Measurements from ENCODE around the gene TNKS2. TPM values are rescaled to one million over a fixed set of nuclear protein-coding genes. Genes with fewer than 3 reads are reported as not detected.
"Not testable (repeated sequence)": the region's sequence is repeated elsewhere in the genome, so short reads cannot be mapped to it uniquely, and the experiment has no call there.

TNKS2 gene
- 10 to 100 TPM; 39.3 to 40.0 TPM for total RNA-seq

GRCh38 chr10:91797874-91798648 lies at the start of gene TNKS2:
Gene TNKS2 (plus strand): TSS chr10:91798426. CDS start chr10:91798691, 265 bp downstream.
- no peaks in the 10 kb centered on the region for H3K9me3 Mint-ChIP-seq
- H3K36me3 Mint-ChIP-seq (ENCODE audit: low read depth): peaks cover 24% of the 10 kb centered on the region
- intact Hi-C loops (cut with micrococcal nuclease): loop anchor here (1.0 to 10.0 kb wide), 12 partner anchors 125 to 1047 kb away; partner anchors contain the start of genes BTAF1, CPEB3, EXOC6 and HECTD2
- H3K4me3 Mint-ChIP-seq: peak within 1 kb of the TSS; percentile 98
- peak; percentile 94 for DNase-seq
- no peaks in the 10 kb centered on the region for H3K27me3 Mint-ChIP-seq (ENCODE audit: low read depth)
- H3K27ac Mint-ChIP-seq: peak within 1 kb of the TSS; percentile 99
- H3K4me1 Mint-ChIP-seq (ENCODE audit: low read depth): peaks cover 47% of the 10 kb centered on the region
- CTCF ChIA-PET: interaction anchor here (0.9 to 1.4 kb wide), 2 partner anchors 114 to 126 kb away, joined by 3 read pairs; partner anchors contain the start of gene BTAF1

DNA sequence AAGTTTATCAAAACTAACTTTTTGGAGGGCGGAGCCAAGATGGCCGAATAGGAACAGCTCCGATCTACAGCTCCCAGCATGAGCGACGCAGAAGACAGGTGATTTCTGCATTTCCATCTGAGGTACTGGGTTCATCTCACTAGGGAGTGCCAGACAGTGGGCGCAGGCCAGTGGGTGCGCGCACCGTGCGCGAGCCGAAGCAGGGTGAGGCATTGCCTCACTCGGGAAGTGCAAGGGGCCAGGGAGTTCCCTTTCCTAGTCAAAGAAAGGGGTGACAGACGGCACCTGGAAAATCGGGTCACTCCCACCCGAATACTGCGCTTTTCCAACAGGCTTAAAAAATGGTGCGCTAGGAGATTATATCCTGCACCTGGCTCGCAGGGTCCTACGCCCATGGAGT lies 48.6 kb upstream of the TNKS2 start:
- H3K27me3 Mint-ChIP-seq (ENCODE audit: low read depth); H3K36me3 Mint-ChIP-seq (ENCODE audit: low read depth); H3K4me3 Mint-ChIP-seq; H3K27ac Mint-ChIP-seq; intact Hi-C loops (cut with micrococcal nuclease); DNase-seq; CTCF ChIA-PET; H3K4me1 Mint-ChIP-seq (ENCODE audit: low read depth); H3K9me3 Mint-ChIP-seq: not testable (repeated sequence)

GRCh38 chr10:91756286-91756685 lies 41.9 kb upstream of the TNKS2 start:
- DNase-seq: no peak
- intact Hi-C loops (cut with micrococcal nuclease): no loop called here
- Mint-ChIP-seq H3K36me3 (ENCODE audit: low read depth) (no peaks in the 10 kb centered on the region), H3K27ac (no peak overlapping the region), H3K27me3 (ENCODE audit: low read depth) (peaks cover 6% of the 10 kb centered on the region), H3K4me3 (no peak overlapping the region), H3K9me3 (no peaks in the 10 kb centered on the region), H3K4me1 (ENCODE audit: low read depth) (no peaks in the 10 kb centered on the region)
- CTCF ChIA-PET: interaction anchor here (0.7 to 0.8 kb wide), 3 partner anchors 13 to 157 kb away, joined by 3 read pairs; no protein-coding TSS in a partner anchor

GRCh38 chr10:91758303-91759146 lies 39.7 kb upstream of the TNKS2 start:
- no peaks in the 10 kb centered on the region for H3K36me3 Mint-ChIP-seq (ENCODE audit: low read depth)

GRCh38 chr10:91759581-91759986 lies 38.6 kb upstream of the TNKS2 start:
- Mint-ChIP-seq H3K9me3 (no peaks in the 10 kb centered on the region), H3K27ac (no peak overlapping the region), H3K4me3 (no peak overlapping the region), H3K27me3 (ENCODE audit: low read depth) (peaks cover 16% of the 10 kb centered on the region), H3K4me1 (ENCODE audit: low read depth) (peaks cover 6% of the 10 kb centered on the region), H3K36me3 (ENCODE audit: low read depth) (no peaks in the 10 kb centered on the region)
- CTCF ChIA-PET: interaction anchor here (0.6 to 3.4 kb wide), 9 partner anchors 12 to 675 kb away, joined by 3 to 31 read pairs (median 3); partner anchors contain the start of gene FGFBP3
- DNase-seq: no peak
- intact Hi-C loops (cut with micrococcal nuclease): no loop called here

More at GRCh38 chr10:91758303-91759146, 39.7 kb upstream of the TNKS2 start:
- Mint-ChIP-seq H3K4me1 (ENCODE audit: low read depth) (peaks cover 6% of the 10 kb centered on the region), H3K27me3 (ENCODE audit: low read depth) (peaks cover 16% of the 10 kb centered on the region), H3K9me3 (no peaks in the 10 kb centered on the region), H3K4me3 (no peak overlapping the region), H3K27ac (no peak overlapping the region)
- intact Hi-C loops (cut with micrococcal nuclease): loop anchor here (1.0 kb wide), 4 partner anchors 38 to 677 kb away; no protein-coding TSS in a partner anchor
- CTCF ChIA-PET: interaction anchor here (0.6 to 3.4 kb wide), 14 partner anchors 13 to 461 kb away, joined by 3 to 31 read pairs (median 3); partner anchors contain the start of gene FGFBP3
- no peak for DNase-seq

GRCh38 chr10:91761721-91762120 lies 36.5 kb upstream of the TNKS2 start:
- no peak overlapping the region for H3K4me3 Mint-ChIP-seq
- H3K4me1 Mint-ChIP-seq (ENCODE audit: low read depth): peaks cover 6% of the 10 kb centered on the region
- intact Hi-C loops (cut with micrococcal nuclease): no loop called here
- H3K27me3 Mint-ChIP-seq (ENCODE audit: low read depth): peaks cover 14% of the 10 kb centered on the region
- H3K27ac Mint-ChIP-seq: no peak overlapping the region
- H3K9me3 Mint-ChIP-seq: no peaks in the 10 kb centered on the region
- H3K36me3 Mint-ChIP-seq (ENCODE audit: low read depth): no peaks in the 10 kb centered on the region
- CTCF ChIA-PET: no interaction called here
- no peak for DNase-seq

DNA sequence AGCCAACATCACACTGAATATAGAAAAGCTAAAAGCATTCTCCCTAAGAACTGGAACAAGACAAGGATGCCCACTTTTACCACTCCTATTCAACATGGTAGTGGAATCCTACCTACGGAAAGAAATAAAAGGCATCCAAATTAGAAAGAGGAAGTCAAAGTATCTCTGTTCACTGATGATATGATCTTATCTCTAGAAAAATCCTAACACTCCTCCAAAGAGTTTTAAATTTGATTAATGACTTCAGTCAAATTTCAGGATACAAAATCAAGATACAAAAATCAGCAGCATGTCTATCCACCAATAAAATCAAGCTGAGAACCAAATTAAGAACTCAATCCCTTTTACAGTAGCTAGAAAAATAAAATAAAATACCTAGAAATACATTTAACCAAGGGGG lies 35.3 kb upstream of the TNKS2 start:
- no peaks in the 10 kb centered on the region for H3K9me3 Mint-ChIP-seq
- H3K27me3 Mint-ChIP-seq (ENCODE audit: low read depth): peaks cover 10% of the 10 kb centered on the region
- peaks cover 6% of the 10 kb centered on the region for H3K4me1 Mint-ChIP-seq (ENCODE audit: low read depth)
- H3K36me3 Mint-ChIP-seq (ENCODE audit: low read depth): no peaks in the 10 kb centered on the region
- intact Hi-C loops (cut with micrococcal nuclease): no loop called here
- H3K27ac Mint-ChIP-seq: no peak overlapping the region
- DNase-seq: no peak
- H3K4me3 Mint-ChIP-seq: no peak overlapping the region
- CTCF ChIA-PET: no interaction called here

GRCh38 chr10:91766676-91767075 lies 31.6 kb upstream of the TNKS2 start:
- peaks cover 7% of the 10 kb centered on the region for H3K27me3 Mint-ChIP-seq (ENCODE audit: low read depth)
- H3K36me3 Mint-ChIP-seq (ENCODE audit: low read depth): no peaks in the 10 kb centered on the region
- CTCF ChIA-PET: interaction anchor here (0.9 kb wide), 1 partner anchor 41 kb away, joined by 3 read pairs; no protein-coding TSS in a partner anchor
- no peak for DNase-seq
- H3K4me3 Mint-ChIP-seq: no peak overlapping the region
- no peaks in the 10 kb centered on the region for H3K9me3 Mint-ChIP-seq
- intact Hi-C loops (cut with micrococcal nuclease): no loop called here
- H3K4me1 Mint-ChIP-seq (ENCODE audit: low read depth): peaks cover 3% of the 10 kb centered on the region
- no peak overlapping the region for H3K27ac Mint-ChIP-seq

DNA sequence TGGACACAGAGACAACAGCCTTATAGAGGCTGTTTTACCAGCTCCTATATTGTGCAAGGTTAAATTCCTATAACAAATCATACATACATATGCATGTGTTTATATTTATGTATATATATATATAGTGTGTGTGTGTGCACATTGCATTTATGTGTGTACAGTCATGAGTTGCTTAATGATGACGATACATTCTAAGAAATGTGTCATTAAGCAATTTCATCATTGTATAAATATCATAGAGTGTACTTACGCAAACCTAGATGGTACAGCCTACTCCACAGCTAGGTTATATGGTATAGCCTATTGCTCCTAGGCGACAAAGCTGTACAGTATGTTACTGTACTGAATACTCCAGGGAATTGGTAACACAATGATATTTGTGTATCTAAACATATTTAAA lies 30.1 kb upstream of the TNKS2 start:
- no peak overlapping the region for H3K27ac Mint-ChIP-seq
- H3K36me3 Mint-ChIP-seq (ENCODE audit: low read depth): no peaks in the 10 kb centered on the region
- DNase-seq: no peak
- H3K4me3 Mint-ChIP-seq: no peak overlapping the region
- H3K27me3 Mint-ChIP-seq (ENCODE audit: low read depth): no peaks in the 10 kb centered on the region
- H3K9me3 Mint-ChIP-seq: no peaks in the 10 kb centered on the region
- CTCF ChIA-PET: interaction anchor here (0.7 to 0.8 kb wide), 2 partner anchors 35 to 144 kb away, joined by 3 to 4 read pairs; no protein-coding TSS in a partner anchor
- intact Hi-C loops (cut with micrococcal nuclease): no loop called here
- no peaks in the 10 kb centered on the region for H3K4me1 Mint-ChIP-seq (ENCODE audit: low read depth)

- Mint-ChIP-seq H3K4me3 (no peak overlapping the region), H3K4me1 (ENCODE audit: low read depth) (no peaks in the 10 kb centered on the region), H3K9me3 (no peaks in the 10 kb centered on the region), H3K36me3 (ENCODE audit: low read depth) (no peaks in the 10 kb centered on the region), H3K27me3 (ENCODE audit: low read depth) (peaks cover 5% of the 10 kb centered on the region), H3K27ac (no peak overlapping the region)
- CTCF ChIA-PET: interaction anchor here (0.8 kb wide), 1 partner anchor 13 kb away, joined by 3 read pairs; no protein-coding TSS in a partner anchor
- DNase-seq: no peak
- intact Hi-C loops (cut with micrococcal nuclease): no loop called here
These were observed 26.3 kb upstream of the TNKS2 start for GRCh38 chr10:91771907-91772306.

GRCh38 chr10:91772461-91772860 lies 25.8 kb upstream of the TNKS2 start:
- Mint-ChIP-seq H3K36me3 (ENCODE audit: low read depth) (no peaks in the 10 kb centered on the region), H3K4me1 (ENCODE audit: low read depth) (no peaks in the 10 kb centered on the region), H3K9me3 (no peaks in the 10 kb centered on the region), H3K27me3 (ENCODE audit: low read depth) (peaks cover 5% of the 10 kb centered on the region), H3K27ac (no peak overlapping the region), H3K4me3 (no peak overlapping the region)
- CTCF ChIA-PET: no interaction called here
- no peak for DNase-seq
- intact Hi-C loops (cut with micrococcal nuclease): no loop called here

- peaks cover 5% of the 10 kb centered on the region for H3K27me3 Mint-ChIP-seq (ENCODE audit: low read depth)
- H3K4me3 Mint-ChIP-seq: no peak overlapping the region
- no peak overlapping the region for H3K27ac Mint-ChIP-seq
- H3K36me3 Mint-ChIP-seq (ENCODE audit: low read depth): no peaks in the 10 kb centered on the region
- CTCF ChIA-PET: no interaction called here
- intact Hi-C loops (cut with micrococcal nuclease): no loop called here
- no peaks in the 10 kb centered on the region for H3K9me3 Mint-ChIP-seq
- DNase-seq: no peak
- no peaks in the 10 kb centered on the region for H3K4me1 Mint-ChIP-seq (ENCODE audit: low read depth)
These were observed 25.4 kb upstream of the TNKS2 start for GRCh38 chr10:91772869-91773268.

Measured in activated naive CD4-positive, alpha-beta T cell treated with anti-CD3 and anti-CD28 coated beads for 36 hours (primary cell).